Parietal lobe (tissue), 1 donor: ENCODE data around the gene TBX20. TPM values are rescaled to one million over a fixed set of nuclear protein-coding genes. Genes with fewer than 3 reads are reported as not detected.

Experiments
- total RNA-seq: library from RNA; depleted of rRNA; stranded (reverse); fragments of >200 nt; gene quantifications from one replicate; pipeline ENCODE4 v1.2.3, GENCODE V29; 2014

The TBX20 gene
- not detected for total RNA-seq

GRCh38 chr7:35253710-35254495 is at the start of gene TBX20:
TBX20 (minus strand) TSS chr7:35254100; CDS start chr7:35253620, 480 bp downstream.

Other genes with a start within 250 kb of the TBX20 start
- 52.6 TPM for gene DPY19L1, start 216.6 kb downstream of the TBX20 start, total RNA-seq